Type B pancreatic cell (in vitro differentiated cells): ENCODE results near the gene ASCC1. TPM values are rescaled to one million over a fixed set of nuclear protein-coding genes. Genes with fewer than 3 reads are reported as not detected.

Source experiments
- DNase-seq: peaks from one replicate; pipeline ENCODE4 v3.0.0; 2021; ENCODE audit warnings: mixed read lengths; ENCODE audit not compliant: unreplicated experiment; ENCODE audit errors: extremely low spot score
- H3K27ac Mint-ChIP-seq: 2 replicates; pipeline ENCODE4 v1.8.0; 2021; ENCODE audit warnings: mild to moderate bottlenecking, mixed read lengths
- H3K27me3 Mint-ChIP-seq: 2 replicates; pipeline ENCODE4 v1.8.0; 2021; ENCODE audit warnings: mixed read lengths
- H3K36me3 Mint-ChIP-seq: 2 replicates; pipeline ENCODE4 v1.8.0; 2021; ENCODE audit warnings: mixed read lengths
- H3K4me1 Mint-ChIP-seq: one replicate; pipeline ENCODE4 v1.8.0; 2021; ENCODE audit warnings: mixed read lengths; ENCODE audit not compliant: unreplicated experiment
- H3K4me3 Mint-ChIP-seq: 2 replicates; pipeline ENCODE4 v1.8.0; 2021; ENCODE audit warnings: mild to moderate bottlenecking, mixed read lengths
- H3K9me3 Mint-ChIP-seq: 2 replicates; pipeline ENCODE4 v1.8.0; 2021; ENCODE audit warnings: mixed read lengths
- CTCF ChIP-seq: fragments of 200-600 bp; sonication (generic); conservative IDR thresholded peaks from 2 replicates; pipeline ENCODE4 v1.5.0; 2021; ENCODE audit warnings: antibody characterized with exemption, mild to moderate bottlenecking
- total RNA-seq: library from RNA; stranded (reverse); gene quantifications from 2 replicates; pipeline ENCODE4 v1.2.1, GENCODE V29; 2021; ENCODE audit warnings: low replicate concordance

ASCC1 gene
- total RNA-seq, 1 donor from 2014 or later, result 32.8 TPM

- Mint-ChIP-seq H3K36me3 (peaks cover 38% of the 10 kb centered on the region), H3K4me3 (no peak overlapping the region), H3K27ac (peak overlapping the region; percentile 61), H3K4me1 (peaks cover 25% of the 10 kb centered on the region), H3K9me3 (no peaks in the 10 kb centered on the region), H3K27me3 (no peaks in the 10 kb centered on the region)
- no peak for TF ChIP-seq CTCF
- no peak for DNase-seq
Measured at GRCh38 chr10:72097448-72098300, 118.4 kb downstream of the ASCC1 start.

GRCh38 chr10:72096115-72097000, 119.7 kb downstream of the ASCC1 start:
- Mint-ChIP-seq H3K4me3 (peak overlapping the region; percentile 53), H3K27me3 (peaks cover 4% of the 10 kb centered on the region), H3K27ac (peak overlapping the region; percentile 4), H3K9me3 (no peaks in the 10 kb centered on the region), H3K4me1 (peaks cover 25% of the 10 kb centered on the region), H3K36me3 (peaks cover 30% of the 10 kb centered on the region)
- no peak for DNase-seq
- no peak for TF ChIP-seq CTCF

- Mint-ChIP-seq H3K36me3 (peaks cover 23% of the 10 kb centered on the region), H3K27me3 (peaks cover 7% of the 10 kb centered on the region), H3K27ac (no peak overlapping the region), H3K4me3 (no peak overlapping the region), H3K4me1 (peaks cover 25% of the 10 kb centered on the region), H3K9me3 (no peaks in the 10 kb centered on the region)
- no peak for TF ChIP-seq CTCF
- no peak for DNase-seq
Measured at GRCh38 chr10:72095195-72095594, 120.9 kb downstream of the ASCC1 start.

- H3K4me1 Mint-ChIP-seq, result peaks cover 29% of the 10 kb centered on the region
- peaks cover 13% of the 10 kb centered on the region for H3K27me3 Mint-ChIP-seq
- H3K9me3 Mint-ChIP-seq, result no peaks in the 10 kb centered on the region
Measured at GRCh38 chr10:72094574-72094973, 121.5 kb downstream of the ASCC1 start.

GRCh38 chr10:72093450-72093849, 122.6 kb downstream of the ASCC1 start:
- Mint-ChIP-seq H3K27ac (no peak overlapping the region), H3K36me3 (peaks cover 14% of the 10 kb centered on the region), H3K27me3 (peaks cover 25% of the 10 kb centered on the region), H3K4me3 (no peak overlapping the region), H3K9me3 (no peaks in the 10 kb centered on the region), H3K4me1 (peaks cover 26% of the 10 kb centered on the region)
- TF ChIP-seq CTCF, result no peak
- no peak for DNase-seq

More at GRCh38 chr10:72094574-72094973, 121.5 kb downstream of the ASCC1 start:
- no peak for TF ChIP-seq CTCF
- Mint-ChIP-seq H3K4me3 (no peak overlapping the region), H3K36me3 (peaks cover 19% of the 10 kb centered on the region), H3K27ac (no peak overlapping the region)
- DNase-seq, result no peak
